ENCODE measurements around the gene HIRA. TPM values are rescaled to one million over a fixed set of nuclear protein-coding genes. Genes with fewer than 3 reads are reported as not detected.

Gene HIRA
- total and polyA plus RNA-seq, 9 of the 15 experiments (the other 6 are each of a cell fraction or from before 2014, with no cell fraction given): 0.96 to 132 (median 58.4) TPM

- TF ChIP-seq STAT6 (CRISPR knock-in tag; IDR thresholded peaks at IDR 0.05) (no peak), ARID3A (IDR thresholded peaks at IDR 0.05; ENCODE audit: borderline replicate concordance, low read depth, low read length) (peak; percentile 57; the same call in 1 of the 2 replicates), ZKSCAN8 (CRISPR knock-in tag; IDR thresholded peaks at IDR 0.05) (no peak), STAG1 (CRISPR knock-in tag; IDR thresholded peaks at IDR 0.05; ENCODE audit: borderline replicate concordance) (no peak), ZNF134 (CRISPR knock-in tag; conservative IDR thresholded peaks at IDR 0.05) (no peak), OTX1 (CRISPR knock-in tag; IDR thresholded peaks at IDR 0.05) (no peak), REST (IDR thresholded peaks at IDR 0.05; ENCODE audit: borderline replicate concordance) (peak; percentile 21; the same call in 1 of the 2 replicates), REST (CRISPR knock-in tag; IDR thresholded peaks at IDR 0.05; ENCODE audit: low read depth) (no peak), ZMIZ1 (IDR thresholded peaks at IDR 0.05; ENCODE audit: low read depth in 2 of 2, low read length in 2 of 2) (0 out of 4 replicates have a peak, but pooled peaks of 1 of the 2 experiments have one; percentile 21)
These were observed 32.2 kb upstream of the HIRA start (continued) for GRCh38 chr22:19463491-19464469.
